GM18511 (cell line): ENCODE measurements around the gene ACAP2.
"Not testable (repeated sequence)": the region's sequence is repeated elsewhere in the genome, so short reads cannot be mapped to it uniquely, and the experiment has no call there.

Source experiments
- ATAC-seq: cut with Tn5 transposase; IDR thresholded peaks from one replicate; pipeline ENCODE4 v1.9.1; 2021; ENCODE audit warnings: mild to moderate bottlenecking, moderate library complexity; ENCODE audit not compliant: unreplicated experiment

ACAP2 gene

DNA sequence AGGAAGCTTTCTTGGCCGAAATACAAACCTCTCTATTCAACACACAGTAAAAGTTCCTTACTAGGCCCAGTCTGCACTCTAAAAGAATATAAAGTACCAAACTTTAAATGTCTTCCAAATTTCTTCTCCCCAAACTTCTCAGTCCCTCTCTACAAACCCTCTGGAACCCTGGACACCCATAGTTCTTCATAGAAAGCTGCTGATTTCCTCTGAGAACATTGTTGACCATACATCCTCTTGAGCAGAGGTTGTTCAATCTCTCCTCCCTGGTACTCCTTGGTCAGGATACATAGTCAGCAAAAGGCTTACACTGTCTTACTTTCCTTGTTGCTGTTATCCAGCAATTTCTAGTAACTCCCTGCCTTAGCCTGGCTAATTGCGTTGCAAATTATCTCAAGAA lies 3.1 kb upstream of the ACAP2 start:
- ATAC-seq, result no peak

GRCh38 chr3:195443391-195443989 lies 670 bp upstream of the ACAP2 start:
- ATAC-seq, result no peak

DNA sequence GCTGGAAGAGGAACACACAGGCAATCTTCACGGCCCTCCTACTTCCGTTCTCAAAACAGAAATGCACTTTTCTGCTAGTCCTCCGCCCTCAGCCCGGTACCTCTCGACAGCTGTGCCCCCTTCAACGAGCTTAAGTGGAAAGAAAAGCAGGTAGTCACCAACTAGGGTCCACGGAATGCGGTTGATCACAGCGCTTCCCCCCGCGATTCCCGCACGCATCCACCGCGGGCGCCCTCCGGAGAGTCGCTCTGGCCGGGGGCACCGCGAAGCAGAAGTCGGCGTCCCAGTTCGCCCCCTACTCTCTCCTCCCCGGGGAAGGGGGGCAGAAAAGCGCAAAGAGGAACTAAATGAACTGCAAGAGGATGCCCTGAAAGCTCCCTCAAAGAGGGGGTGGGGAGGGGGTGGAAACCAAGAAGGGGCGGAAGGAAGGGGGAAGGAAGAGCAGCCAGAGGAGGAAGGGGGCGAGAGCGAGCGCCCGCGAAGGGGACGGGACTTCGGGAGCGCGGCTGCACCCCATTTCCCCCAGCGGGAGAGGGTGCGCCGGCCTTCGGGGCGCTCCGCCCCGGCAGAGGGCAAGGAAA lies 738 bp downstream of the ACAP2 start:
- peak; percentile 28 for ATAC-seq

DNA sequence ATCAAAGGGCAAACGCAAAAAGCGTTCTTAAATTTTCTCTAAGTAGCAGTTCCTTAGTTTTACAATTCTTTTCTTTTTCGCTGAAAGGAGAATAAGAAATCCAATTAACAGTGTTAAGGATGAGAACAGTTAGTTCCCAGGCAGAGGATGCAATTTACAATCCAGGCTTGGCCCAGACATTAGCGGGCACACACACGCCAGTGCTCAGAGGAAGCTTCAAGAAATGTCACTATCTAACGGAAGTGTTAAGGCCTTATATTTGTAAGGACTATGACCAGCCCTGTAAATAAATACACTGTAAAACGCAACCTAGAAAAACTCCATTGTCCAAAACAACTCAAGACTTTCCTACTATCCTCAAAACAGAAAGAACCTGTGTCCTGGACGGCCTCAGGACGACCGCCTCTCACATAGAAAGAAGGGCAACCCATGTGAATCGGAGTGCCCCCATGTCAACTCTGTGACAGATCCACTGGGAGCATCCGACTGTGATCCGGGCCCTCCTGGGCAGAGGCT lies 1.3 kb downstream of the ACAP2 start:
- no peak for ATAC-seq

DNA sequence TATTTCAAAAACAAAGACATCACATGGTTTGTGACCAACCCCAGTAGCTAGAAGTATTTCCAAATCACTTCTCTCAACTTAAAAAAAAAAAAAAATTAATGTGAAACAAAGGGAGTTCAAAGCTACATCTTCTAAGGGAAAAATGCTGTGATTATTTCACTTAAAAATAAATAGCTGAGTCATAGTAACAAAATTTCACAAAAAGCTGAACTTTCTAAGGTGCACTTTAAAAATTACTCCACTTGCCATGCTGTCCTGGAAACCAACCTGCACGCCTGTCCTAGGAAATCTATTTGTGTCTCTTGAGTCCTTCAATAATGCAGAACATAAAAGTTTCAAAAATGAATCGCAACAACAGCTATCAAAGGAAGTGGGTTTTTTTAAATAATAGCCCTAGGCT lies 1.8 kb downstream of the ACAP2 start:
- no peak for ATAC-seq

DNA sequence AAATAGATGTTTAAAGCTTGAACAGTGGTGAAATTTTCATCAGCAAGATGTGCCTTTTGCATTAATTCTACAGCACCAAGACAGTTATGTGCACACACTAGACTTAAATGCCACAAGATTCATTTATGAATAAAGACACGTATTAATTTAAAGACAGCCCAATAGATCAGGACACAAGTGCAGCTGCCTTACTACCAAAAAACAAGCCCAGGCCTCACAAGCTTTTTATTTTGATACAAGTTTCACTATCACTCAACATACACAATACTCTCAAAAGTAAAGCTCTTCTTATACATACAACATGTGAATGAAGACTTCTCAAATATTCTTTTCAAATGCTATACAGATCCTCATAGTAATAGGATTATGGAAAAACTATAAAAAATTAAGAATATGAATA lies 2.4 kb downstream of the ACAP2 start:
- no peak for ATAC-seq

DNA sequence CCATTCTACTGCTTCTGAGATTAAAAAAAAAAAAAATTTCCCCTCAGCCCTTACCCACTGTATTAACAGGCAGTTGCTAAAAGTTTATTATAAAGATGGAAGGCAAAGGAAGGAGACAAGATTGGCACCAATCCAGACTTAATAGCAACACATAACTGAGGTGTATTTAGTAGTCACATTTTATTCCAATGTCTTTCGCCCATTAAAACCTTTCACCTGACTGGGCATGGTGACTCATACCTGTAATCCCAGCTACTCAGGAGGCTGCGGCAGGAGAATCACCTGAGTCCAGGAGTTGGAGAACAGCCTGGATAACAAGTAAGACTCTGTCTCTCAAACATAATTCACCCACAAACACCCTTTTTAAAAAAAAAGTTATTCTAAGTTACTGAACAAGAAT lies 4.4 kb downstream of the ACAP2 start:
- ATAC-seq, result no peak

- no peak for ATAC-seq
Measured at GRCh38 chr3:195425849-195426248, 17.0 kb downstream of the ACAP2 start.

DNA sequence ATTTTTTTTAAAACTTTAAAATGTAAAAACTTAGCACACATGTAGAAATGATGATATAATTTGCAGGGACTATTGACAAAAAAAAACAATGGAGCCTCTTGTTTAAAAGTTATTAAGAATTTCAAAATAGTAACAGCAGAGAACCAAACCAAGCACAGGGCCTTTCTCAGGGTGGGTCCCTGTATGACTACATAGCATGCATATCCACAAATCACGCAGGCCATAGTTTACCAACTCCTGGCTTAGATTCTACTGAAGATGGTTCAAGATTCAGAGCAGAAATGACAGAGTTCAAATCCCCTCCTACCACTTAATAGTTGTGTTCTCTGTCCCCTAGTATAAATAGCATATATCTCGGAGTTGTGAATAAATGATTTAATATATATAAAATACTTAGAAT lies 19.0 kb downstream of the ACAP2 start:
- ATAC-seq, result no peak

GRCh38 chr3:195421400-195421799 lies 21.4 kb downstream of the ACAP2 start:
- no peak for ATAC-seq

DNA sequence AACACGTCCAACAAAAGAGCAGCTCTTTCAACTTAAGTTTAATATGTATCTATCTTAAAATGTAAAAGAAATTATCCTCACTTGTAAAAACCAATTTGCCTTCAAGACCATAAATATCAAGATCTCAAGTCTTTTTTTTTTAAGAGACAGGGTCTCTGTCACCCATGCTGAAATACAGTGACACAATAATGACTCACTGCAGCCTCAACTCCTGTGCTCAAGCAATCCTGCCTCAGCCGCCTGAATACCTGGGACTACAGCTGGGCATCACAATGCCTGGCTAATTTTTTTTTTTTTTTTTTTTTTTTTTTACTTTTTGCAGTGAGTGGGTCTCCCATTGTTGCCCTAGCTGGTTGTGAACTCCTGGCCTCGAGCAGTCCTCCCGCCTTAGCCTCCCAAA lies 26.0 kb downstream of the ACAP2 start:
- ATAC-seq, result no peak

- ATAC-seq, result no peak
Measured at GRCh38 chr3:195411836-195412235, 31.0 kb downstream of the ACAP2 start.

DNA sequence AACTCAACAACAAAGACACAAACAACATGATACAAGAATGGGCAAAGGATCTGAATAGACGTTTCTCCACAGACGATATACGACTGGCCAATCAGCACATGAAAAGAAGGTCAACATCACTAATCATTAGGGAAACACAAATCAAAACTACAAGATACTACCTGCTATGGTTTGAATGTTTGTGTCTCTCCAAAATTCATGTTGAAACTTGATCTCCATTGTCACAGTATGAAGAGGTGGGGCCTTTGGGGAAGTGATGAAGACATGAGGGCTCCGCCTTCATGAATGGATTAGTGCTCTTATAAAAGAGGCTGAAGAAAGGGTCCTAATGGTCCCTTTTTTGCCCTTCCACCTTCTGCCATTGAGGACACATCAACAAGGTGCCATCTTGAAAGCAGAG lies 32.3 kb downstream of the ACAP2 start:
- no peak for ATAC-seq

GRCh38 chr3:195407531-195408409 lies 35.0 kb downstream of the ACAP2 start:
- no peak for ATAC-seq

DNA sequence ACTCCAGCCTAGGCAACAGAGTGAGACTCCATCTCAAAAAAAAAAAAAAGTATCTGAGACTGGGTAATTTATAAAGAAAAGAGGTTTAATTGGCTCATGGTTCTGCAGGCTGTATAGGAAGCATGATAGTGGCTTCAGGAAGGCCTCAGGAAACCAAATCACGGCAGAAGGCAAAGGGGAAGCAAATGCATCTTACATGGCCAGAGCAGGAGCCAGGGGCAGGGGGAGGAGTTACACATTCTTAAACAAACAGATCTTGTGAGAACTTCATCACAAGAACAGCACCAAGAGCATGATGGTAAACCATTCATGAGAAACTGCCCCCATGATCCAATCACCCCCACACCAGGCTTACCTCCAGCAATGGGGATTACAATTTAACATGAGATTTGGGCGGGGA lies 37.2 kb downstream of the ACAP2 start:
- ATAC-seq, result no peak

DNA sequence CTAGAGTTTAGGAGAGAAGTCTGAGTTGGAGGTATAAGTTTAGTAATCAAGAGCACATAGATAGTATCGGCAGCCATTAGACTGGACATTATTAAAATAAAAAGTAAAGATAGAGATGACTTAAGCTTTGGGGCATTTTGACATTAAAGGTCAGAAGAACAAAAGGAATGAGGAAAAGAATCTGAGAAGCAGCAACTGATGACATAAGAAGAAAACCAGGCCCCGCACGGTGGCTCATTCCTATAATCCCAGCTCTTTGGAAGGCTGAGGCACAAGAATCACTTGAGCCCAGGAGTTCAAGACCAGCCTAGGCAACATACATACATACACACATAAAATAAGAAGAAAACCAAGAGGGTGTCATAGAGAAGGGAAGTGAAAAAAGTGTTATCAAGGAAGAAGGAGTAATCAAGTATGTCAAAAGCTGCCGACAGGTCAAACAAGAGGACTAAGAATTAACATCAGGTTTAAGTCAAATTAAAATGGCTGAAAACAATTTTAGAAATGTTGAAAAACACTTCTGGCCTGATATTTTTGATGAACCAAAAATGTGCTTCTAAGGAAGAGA lies 38.9 kb downstream of the ACAP2 start:
- no peak for ATAC-seq

GRCh38 chr3:195403244-195403643 lies 39.6 kb downstream of the ACAP2 start:
- no peak for ATAC-seq

- ATAC-seq, result no peak
Measured at GRCh38 chr3:195401943-195402342, 40.9 kb downstream of the ACAP2 start.

- ATAC-seq, result not testable (repeated sequence)
Measured at GRCh38 chr3:195398460-195398859, 44.4 kb downstream of the ACAP2 start.

DNA sequence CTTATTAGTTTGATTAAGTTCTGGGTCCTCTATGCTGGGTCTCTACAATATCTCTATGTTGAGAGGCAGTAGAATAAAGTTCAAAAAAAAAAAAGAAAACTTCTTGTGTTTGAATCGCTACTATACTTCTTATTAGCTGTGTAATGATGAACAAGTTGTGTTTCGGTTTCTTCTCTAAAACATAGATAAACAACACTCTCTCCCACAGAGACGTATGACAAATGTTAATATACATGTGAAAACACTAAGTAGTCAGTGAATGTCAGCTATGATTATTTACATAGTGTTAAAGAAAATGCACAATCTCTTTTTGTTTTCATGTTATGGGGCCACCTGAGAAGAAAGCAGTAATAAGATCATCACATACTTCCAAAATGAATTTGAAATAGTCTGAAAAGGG lies 45.3 kb downstream of the ACAP2 start:
- ATAC-seq, result peak; percentile 45

DNA sequence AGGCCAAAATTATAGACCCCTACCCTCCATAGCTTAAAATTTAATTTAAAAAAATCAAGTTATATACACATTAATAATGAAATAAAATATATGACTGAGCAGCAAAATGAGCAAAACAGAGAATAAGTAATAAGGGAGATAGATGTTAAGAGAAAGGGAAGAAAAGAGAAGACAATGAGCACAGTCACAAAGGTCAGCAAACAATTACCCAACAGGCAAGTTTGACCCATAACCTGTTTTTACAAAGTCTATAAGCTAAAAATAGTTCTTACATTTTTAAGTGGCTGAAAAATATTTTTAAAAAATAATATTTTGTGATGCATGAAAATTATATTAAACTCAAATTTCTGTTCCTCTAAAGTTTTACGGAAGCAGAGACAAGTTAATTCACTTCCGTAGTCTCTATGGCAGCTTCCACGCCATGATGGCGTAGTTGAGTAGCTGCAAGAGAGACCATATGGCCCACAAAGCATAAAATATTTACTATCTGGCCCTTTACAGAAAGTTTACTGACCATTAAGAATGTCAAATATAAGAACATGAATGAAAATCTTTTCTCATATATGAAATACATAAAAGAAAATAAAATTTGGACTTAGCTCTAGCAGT lies 47.5 kb downstream of the ACAP2 start:
- no peak for ATAC-seq
